ENCODE measurements around the gene ZC3H4.

DNA sequence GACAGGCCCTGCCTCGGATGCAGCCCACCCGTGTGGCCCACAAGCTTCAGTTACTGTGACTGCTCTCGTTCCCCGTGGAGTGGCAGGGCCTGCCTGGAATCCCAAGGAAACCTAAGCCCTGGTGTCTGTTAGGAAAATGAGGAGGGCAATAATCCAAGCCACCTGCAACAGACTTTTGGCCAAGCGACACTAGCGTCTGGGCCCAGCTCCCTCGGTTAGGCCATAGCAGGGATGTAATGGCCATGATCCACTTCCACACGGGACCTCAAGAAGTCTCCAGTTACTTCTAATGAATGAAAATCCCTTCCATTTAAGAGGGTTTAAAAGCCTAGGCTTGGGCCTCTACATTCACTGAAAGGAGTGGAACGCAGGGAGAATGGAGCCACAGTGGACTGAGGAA is 8.9 kb downstream of the ZC3H4 start:
- TF ChIP-seq POLR2A (IDR thresholded peaks at IDR 0.05; ENCODE audit: low read depth, low read length) (no peak), POLR2AphosphoS5 (IDR thresholded peaks at IDR 0.05; ENCODE audit: low read length) (no peak), POLR2AphosphoS2 (IDR thresholded peaks at IDR 0.05; ENCODE audit: low read depth, low read length) (no peak), HDAC2 (IDR thresholded peaks at IDR 0.05) (no peak), EZH2 (IDR thresholded peaks at IDR 0.05; ENCODE audit: borderline replicate concordance, control insufficient read depth, low read depth, low read length) (no peak), ELK1 (IDR thresholded peaks at IDR 0.05; ENCODE audit: low read depth, low read length) (no peak), SIX5 (IDR thresholded peaks at IDR 0.05; ENCODE audit: low read depth, low read length, severe bottlenecking) (no peak), BRCA1 (IDR thresholded peaks at IDR 0.05; ENCODE audit: low read depth, low read length) (no peak), SUZ12 (IDR thresholded peaks at IDR 0.05; ENCODE audit: unreplicated experiment) (no peak), FOS (IDR thresholded peaks at IDR 0.05; ENCODE audit: borderline replicate concordance, extremely low read depth, insufficient read length) (no peak), MAX (IDR thresholded peaks at IDR 0.05; ENCODE audit: low read depth, low read length) (no peak), ZNF207 (IDR thresholded peaks at IDR 0.05; ENCODE audit: borderline replicate concordance) (no peak)
- TF ChIP-seq, protein P1, sequence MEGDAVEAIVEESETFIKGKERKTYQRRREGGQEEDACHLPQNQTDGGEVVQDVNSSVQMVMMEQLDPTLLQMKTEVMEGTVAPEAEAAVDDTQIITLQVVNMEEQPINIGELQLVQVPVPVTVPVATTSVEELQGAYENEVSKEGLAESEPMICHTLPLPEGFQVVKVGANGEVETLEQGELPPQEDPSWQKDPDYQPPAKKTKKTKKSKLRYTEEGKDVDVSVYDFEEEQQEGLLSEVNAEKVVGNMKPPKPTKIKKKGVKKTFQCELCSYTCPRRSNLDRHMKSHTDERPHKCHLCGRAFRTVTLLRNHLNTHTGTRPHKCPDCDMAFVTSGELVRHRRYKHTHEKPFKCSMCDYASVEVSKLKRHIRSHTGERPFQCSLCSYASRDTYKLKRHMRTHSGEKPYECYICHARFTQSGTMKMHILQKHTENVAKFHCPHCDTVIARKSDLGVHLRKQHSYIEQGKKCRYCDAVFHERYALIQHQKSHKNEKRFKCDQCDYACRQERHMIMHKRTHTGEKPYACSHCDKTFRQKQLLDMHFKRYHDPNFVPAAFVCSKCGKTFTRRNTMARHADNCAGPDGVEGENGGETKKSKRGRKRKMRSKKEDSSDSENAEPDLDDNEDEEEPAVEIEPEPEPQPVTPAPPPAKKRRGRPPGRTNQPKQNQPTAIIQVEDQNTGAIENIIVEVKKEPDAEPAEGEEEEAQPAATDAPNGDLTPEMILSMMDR (IDR thresholded peaks at IDR 0.05 in 2 of 3, conservative IDR thresholded peaks at IDR 0.05 in 1 of 3; ENCODE audit: control insufficient read depth in 2 of 3, extremely low read depth in 1 of 3, insufficient read depth in 1 of 3, low read depth in 3 of 3, low read length in 3 of 3), result no peak
- TF ChIP-seq, protein P2, sequence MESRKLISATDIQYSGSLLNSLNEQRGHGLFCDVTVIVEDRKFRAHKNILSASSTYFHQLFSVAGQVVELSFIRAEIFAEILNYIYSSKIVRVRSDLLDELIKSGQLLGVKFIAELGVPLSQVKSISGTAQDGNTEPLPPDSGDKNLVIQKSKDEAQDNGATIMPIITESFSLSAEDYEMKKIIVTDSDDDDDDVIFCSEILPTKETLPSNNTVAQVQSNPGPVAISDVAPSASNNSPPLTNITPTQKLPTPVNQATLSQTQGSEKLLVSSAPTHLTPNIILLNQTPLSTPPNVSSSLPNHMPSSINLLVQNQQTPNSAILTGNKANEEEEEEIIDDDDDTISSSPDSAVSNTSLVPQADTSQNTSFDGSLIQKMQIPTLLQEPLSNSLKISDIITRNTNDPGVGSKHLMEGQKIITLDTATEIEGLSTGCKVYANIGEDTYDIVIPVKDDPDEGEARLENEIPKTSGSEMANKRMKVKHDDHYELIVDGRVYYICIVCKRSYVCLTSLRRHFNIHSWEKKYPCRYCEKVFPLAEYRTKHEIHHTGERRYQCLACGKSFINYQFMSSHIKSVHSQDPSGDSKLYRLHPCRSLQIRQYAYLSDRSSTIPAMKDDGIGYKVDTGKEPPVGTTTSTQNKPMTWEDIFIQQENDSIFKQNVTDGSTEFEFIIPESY (IDR thresholded peaks at IDR 0.05), result no peak

Measured in GM12878 (cell line).